Suppressor macrophage treated with lipopolysaccharide for 1 hour (primary cell): ENCODE data around the gene SNCAIP.
"Not testable (repeated sequence)": the region's sequence is repeated elsewhere in the genome, so short reads cannot be mapped to it uniquely, and the experiment has no call there.

Experiments used
- DNase-seq, 3 donors: peaks; one replicate each; pipeline ENCODE4 v3.0.0-alpha.2; 2020 to 2022

SNCAIP gene

DNA sequence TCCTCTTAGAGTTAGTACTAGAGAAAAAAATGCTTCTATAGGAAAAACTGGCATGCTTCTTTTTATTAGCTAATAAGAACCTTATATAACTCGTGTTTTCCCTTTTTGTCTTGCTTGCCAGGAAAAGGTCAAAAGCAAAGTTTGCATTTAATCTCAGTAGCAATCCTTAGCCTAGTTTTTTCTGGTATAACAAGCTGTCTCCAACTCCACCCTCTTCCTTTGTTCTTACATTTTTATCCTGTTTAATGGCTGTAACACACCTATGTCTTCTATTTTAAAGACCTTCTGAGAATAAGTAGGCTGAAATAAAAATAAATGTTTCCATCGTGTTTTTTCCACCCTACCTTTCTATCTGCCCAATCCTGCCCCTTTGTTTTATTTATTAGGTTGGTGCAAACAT, 158.3 kb downstream of the SNCAIP start:
- DNase-seq, result no peak

DNA sequence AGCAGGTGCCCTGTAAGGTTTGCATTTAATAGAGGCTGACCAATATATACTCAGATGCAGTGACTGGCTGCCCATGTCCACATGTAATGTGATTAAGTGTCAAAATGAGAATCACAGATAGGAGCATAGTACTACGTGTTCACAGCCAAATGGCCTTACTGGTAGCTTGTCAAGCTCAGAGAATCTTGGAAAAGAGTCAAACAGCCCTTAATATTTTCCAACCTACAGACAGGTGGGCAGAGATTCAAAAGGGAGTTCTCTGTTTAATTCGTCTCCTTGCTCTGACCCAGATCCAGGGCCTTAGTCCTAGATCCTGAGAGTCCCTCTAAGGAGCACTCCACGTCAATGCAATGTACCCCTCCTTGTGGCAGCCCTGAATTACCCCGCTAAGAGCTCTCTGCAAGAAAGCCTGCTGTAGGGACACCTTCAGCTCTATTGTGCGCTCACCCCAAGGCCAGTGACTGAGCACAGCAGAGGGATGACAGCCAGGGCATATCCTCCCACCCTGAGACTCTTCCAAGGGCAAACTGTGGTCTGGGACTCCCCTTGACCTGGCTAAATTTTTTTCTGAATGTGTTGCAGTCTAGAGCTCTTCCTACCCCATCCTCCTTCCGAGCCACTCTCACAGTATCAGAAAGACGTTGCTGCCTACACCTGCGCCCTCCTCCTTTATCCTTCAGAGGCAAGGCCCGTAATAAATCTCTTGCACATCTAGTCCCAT, 159.2 kb downstream of the SNCAIP start:
- DNase-seq, result no peak

DNA sequence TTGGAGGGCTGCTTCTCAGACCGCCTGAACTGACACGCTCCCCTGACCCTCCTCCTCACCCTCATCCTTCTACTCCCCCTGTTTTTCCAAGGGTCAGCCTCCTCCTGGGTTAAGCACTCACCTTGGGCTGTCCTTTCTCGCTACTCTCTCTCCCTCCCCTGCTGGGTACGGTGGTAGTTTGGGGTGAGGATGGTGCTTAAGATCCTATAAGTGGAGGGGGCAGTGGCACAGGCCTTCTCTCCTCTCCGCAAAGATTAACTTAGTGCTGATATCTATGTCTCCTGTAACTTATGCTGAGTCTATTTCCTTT, 159.7 kb downstream of the SNCAIP start:
- no peak for DNase-seq

DNA sequence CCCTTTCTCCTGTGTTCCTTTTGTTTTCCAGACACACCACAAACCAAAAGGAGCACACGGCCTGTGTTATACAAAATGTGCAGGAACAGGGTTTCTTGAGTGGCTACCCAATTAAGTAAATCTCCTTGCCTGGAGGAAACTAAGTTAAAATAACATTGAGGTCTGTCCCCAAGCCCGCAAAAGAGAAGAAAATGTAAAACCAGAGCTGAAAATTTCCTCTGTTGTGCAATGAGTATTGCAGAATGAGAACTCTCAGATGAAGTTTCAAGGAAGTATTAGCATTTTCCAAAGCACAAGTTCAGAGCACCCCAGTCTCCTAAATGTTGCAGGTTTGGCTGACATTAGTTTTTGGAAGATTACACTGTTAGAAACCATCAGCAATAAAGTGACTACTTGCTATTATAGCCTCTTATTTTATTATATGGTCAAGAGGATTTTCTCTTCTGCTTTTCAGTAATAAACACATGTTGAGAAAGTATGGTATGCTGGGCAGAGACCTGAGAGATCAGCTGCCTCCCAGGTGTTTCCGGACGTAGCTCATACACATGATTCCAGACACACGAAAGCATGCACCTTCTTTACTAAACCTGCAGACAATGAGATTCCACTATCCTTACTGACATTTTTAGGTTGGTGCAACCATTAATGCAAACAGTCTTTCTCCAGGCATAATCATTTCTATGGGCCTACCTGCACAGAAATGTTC, 161.3 kb downstream of the SNCAIP start:
- DNase-seq, result peak; percentile 2 to 51 (median 41)

DNA sequence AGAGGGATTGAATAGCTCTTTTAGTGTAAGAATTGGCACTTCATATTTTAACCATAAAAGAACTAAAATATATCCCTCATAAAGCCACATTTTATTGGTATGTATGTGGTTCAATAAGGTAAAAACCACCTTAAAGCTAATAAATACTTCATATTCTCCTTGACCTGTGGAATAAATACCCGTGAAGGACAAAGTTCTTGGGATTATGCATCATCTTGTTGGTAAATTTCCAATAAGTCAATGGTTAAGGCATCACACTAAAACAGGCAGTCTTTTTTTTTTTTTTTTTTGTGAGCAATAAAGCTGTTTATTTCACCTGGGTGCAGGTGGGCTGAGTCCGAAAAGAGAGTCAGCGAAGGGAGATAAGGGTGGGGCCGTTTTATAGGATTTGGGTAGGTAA, 161.9 kb downstream of the SNCAIP start:
- no peak for DNase-seq

DNA sequence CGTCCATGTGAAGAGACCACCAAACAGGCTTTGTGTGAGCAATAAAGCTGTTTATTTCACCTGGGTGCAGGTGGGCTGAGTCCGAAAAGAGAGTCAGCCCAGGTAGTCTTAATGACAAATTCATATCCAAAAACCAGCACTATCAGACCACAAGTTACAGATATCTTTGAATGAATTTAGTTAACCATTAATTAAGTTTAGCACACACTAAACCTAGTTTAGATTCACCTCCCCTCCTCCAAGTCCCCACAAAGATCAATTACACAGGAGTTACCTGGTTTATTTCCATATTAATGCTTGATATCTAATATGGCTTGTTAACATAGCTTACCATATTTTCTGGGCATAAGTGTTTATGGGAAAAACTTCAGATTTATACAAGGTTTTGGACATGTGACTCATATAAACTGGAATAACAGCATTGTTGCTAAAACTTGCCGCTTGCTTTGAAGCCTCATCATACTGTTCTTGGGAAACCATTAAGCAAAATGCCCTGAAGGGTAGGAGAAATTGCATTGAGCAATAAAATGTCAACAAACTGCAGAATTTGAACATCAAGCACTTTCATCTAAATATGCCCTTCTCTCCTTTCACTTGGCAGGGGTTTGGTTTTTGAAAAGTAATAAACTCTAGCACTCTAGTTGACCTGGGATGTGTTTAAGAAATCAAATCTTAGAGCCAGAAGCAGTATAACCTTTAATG, 166.9 kb downstream of the SNCAIP start:
- DNase-seq, result no peak

DNA sequence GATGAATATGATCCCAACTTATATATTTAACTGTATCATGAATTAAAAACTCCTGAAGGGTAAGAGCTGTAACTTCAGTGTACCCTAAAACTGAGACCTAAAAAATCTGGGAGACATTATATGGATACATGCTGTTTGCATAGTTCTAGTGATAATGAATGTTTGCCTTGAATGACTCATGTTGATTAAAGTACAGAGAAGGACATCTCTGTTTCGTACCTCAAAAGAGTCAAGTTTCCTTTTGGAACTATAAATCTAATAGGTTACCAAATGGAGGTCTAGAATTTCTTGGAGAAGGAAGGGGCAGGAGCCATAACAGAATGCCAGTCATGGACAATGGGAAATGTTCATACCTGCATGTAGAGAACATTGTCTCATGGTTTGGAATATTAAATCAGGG, 168.1 kb downstream of the SNCAIP start:
- no peak for DNase-seq

DNA sequence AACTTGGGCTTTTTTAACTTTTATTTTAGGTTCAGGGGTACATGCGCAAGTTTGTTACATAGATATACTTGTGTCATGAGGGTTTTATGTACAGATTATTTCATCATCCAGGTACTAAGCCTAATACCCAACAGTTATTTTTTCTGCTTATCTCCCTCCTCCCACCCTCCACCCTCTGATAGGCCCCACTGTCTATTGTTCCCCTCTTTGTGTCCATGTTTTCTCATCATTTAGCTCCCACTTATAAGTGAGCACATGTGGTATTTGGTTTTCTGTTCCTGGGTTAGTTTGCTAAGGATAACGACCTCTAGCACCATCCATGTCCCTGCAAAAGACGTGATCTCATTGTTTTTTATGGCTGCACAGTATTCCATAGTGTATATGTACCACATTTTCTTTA, 172.1 kb downstream of the SNCAIP start:
- DNase-seq, result no peak

DNA sequence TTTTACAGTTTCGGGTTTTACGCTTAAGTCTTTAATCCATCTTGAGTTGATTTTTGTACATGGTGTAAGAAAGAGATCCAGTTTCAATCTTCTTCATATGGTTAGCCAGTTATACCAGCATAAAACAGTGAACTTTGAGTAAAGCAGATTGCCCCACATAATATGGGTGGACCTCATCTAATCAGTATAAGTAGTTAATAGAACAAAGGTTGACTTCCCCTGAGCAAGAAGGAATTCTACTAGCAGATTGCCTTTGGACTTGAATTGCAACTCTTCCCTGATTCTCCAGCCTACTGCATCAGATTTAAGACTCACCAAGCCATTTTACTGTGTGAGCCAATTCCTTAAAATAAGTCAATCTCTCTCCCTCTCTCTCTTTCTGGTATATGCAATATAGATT, 173.2 kb downstream of the SNCAIP start:
- DNase-seq, result no peak

DNA sequence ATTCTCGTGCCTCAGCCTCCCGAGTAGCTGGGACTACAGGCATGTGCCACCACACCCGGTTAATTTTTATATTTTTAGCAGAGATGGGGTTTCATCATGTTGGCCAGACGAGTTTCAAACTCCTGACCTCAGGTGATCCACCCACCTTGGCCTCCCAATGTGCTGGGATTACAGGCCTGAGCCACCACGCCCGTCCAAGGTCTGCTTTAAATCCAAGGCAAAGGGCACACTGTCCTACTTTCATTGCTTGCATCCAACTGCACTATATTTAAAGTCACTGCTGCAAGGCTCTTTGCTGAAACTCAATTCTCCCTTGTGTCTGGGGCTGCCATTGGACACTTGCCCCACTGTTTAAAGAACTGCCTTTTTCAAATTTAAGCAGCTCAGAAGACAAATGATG, 174.6 kb downstream of the SNCAIP start:
- not testable (repeated sequence) for DNase-seq

DNA sequence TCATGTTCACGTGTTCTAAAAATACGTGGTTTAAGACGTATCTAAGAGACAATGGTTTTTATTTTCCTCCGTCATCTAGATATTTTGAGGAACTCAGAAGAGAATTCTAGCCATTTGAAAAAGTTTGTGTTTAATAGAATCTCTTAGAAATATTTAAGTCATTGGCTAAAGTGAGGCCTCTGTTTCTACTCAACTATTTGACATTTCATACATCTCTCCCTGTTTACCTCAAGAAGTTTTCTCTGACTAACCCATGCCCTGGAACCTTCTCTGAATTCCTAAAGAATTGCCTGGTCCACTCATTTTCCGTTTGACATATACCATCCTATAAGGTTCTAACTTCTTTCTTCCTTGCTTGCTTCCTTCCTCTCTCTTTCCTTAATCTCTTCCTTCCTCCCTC, 178.7 kb downstream of the SNCAIP start:
- no peak for DNase-seq

DNA sequence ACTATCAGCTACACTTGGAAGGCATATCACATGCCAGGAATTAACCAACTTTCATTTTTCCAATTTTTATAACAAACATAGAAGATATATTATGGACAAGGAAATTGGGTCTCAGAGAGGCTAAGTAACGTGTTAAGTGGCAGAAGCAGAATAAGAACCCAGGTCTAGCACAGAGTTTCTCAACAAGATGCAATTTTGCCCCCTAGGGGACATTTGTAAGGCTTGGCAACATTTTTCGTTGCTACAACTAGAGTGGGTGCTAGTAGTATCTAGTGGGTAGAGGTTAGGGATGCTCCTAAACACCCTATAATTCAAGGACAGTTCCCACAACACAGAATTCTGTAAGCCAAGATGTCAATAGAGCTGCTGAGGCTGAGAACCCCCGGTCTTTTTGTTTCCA, 180.6 kb downstream of the SNCAIP start:
- DNase-seq, result peak in 1 of 3 donors; percentile 3

DNA sequence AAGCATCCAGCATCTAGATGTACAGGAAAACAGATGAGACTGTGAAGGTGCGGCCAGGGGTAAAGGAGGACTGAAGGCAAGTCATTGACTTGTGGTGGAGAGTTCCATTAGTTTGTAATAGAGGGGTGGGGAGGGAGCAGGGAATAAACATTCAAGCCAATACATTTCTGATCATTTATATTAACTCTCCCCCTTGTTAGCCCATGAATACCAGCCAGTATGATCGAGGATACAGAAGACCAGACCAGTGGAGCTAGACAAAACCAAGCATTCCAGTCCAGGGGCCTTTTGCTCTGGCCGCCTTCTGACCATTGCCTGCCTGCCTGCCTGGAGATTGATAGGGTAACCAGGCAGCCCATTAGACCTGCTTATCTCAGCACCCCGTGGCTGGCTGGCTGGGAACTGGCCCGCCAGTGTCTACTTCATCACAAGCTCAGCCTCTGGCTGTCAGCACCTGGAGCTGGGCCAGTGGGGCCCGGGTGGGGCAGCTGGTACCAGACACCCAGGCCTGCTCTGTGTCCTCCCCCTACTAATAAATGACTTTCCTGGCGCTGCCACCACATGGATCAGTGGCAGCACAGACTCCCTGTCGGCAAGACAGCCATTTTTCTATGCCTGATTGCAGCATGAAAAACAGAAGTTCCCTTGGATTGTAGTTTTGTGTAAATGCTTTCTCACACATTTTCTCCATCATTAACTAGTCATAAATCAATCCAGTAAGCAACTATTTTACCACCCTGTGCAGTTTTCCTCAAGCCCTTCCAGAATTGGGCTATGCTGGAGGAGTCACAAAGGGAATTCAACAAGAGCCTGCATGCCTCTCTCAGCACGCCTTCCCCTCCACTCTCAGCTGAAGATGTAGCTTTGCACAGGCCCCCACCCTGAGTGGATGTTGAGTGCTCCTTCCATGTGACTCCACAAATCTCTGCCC, 181.3 kb downstream of the SNCAIP start:
- no peak for DNase-seq

DNA sequence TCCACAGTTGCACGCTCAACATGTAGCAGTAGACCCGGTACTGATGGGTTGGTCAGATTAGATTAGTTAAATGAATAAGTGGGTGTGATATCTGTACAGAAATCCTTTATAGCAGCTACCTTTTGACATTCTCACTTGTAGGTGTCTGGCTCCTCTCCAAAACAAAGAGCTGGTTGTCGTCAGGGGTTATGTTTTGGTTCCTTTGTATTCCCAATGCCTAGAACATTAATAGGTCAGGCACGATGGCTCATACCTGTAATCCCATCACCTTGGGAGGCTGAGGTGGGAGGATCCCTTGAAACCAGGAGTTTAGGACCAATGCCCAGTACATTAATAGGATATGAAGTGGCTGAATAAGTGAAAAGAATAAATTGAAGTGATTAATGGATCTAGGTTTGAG, 182.1 kb downstream of the SNCAIP start:
- no peak for DNase-seq

DNA sequence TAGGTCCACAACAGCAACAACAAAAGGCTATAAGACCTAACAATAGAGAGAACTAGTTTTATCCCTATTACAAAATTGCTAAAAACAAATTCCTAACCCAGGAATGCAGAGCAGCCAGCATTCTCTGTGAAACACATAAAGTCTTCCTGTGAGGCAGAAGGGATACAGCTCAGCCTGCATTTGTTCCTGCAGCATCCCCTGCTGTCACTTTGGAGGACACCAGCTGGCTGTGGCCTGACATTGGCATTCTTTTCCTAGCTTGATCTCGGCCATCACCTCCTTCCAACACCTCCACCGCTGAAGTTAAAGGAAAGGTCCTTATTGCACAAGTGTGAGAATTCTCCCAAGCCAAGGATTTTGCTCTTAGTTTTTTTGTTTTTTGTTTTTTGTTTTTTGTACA, 186.1 kb downstream of the SNCAIP start:
- no peak for DNase-seq

DNA sequence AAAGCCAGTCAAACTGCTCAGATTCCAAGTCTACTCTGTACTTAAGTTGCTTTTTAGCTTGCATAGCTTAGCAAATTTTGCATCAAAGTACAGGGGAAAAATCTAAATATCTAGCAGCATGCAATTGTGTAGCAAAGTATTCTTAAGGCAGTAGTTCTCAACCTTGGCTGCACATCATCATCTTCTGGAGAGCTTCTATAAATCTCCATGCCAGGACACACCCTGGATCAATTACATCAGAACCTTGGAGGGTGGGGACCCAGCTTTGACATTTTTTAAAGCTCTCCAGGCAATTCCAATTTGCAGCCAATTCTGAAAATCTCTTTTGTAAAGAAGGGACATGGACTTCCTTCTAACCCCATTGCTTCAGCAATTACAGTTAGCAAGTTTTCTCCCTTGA, 187.5 kb downstream of the SNCAIP start:
- DNase-seq, result no peak

DNA sequence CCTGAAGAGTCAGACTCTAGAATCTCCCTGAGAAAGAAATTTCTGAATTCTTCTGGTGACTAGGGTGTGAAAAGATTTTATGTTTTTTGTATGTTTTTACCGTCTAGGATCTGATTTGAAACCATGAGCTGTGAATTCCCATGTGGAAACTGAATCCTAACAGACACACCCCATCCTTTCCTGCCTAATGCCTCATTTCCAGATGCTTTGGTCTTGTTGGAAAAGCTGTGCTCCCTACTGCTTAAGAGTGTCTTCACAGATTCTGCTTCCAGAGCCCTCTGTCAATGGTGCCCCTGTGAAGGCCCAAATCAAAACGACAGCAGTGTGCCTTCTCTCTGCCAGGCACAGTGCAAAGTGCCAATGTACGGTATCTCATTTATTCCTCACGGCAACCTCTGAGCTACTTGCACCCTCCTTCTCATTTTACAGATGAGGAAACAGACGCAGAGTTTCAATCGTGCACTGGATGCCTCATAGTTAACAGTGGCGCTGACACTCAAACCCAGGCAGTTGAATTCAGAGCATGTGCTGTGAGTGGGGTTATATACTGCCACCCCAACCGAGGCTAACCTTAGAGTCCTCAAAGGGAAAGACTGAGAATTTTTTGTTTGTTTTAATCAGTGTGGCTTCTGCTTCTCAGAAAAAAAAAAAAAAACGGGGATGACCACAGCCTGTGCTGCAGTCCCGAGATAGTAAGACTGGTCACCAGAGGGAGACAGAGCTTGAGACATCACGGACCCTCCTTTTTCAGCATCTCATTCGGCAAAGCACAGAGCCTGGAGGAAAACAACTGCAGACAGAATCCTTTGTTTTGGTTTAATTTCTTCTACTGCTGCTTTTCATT, 188.4 kb downstream of the SNCAIP start:
- peak; percentile 10 to 28 (median 24) for DNase-seq

DNA sequence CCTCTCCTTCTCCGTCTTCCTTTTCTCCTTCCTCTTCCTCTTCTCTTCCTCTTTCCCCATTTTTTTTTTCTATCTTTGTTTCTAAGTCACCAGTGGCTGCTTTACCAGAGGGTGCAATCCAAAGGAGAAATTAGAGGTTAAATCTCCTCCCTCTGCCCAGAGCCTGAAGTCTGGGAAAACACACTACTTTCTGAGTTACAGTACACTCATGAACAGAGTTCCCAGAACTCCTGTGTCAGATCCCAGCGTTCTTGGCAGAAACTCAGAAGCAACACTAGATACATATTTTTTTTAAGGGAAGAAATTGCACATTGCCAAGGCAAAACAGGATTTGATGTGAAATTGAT, 189.0 kb downstream of the SNCAIP start:
- DNase-seq, result no peak

DNA sequence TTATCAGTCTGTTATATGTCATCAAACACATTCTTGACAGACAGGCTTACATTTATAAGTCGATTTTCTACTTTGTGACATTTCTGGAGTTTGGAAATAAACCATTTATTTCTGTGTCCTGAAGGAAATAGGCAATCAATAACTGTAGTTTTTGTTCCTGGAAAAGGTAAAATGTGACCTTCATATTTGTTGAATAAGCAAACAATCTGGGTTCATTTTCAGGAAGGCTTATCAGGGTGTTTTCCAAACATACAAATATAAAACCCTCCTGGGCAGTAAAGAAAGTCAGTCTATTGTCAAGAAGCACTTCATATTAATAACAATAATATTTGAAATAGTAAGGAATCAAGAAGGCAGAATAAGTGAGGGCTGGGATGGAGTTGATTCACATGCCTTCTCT, 195.0 kb downstream of the SNCAIP start:
- DNase-seq, result no peak

DNA sequence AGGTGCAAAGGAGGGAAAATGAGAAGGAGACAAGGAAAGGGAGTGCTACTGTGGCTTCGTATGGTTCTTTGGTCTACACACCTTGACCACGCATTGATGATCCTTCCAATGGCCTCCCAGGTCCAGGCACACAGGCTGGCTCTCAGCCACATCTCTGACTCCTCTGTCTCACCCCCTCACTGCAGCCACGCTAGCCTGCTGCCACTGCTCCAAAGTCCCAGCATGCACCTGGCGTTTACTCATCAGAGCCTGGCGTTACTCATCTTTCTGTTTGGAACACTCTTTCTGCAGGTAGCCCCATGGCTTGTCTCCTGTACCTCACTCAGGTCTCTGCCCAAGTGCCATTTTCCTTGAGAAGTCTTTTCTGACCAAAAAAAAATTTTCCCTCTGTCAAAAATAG, 195.5 kb downstream of the SNCAIP start:
- DNase-seq, result no peak

DNA sequence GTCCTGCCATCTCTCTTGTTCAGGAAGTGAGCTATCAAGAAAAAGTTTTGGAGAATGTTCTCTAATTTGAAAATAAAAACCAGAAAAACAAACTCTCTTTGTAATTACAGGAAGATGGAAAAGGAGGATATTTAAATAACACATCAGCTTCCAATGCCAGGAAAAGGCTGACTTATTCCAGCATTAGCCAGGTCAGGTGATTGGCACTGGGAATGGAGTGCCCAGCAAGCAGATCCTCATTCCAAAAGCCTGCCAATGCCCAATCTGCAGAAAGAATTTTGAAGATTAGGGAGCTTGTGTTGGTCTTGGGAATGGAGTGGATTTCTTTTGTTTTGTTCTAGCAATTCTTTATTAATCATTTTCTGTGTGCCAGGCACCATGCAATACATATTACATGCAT, 196.6 kb downstream of the SNCAIP start:
- no peak for DNase-seq
